ENCODE results near the gene RPL5. TPM values are rescaled to one million over a fixed set of nuclear protein-coding genes. Genes with fewer than 3 reads are reported as not detected.

RPL5 gene
- total RNA-seq = 920 and 947 TPM in 2 replicates

DNA sequence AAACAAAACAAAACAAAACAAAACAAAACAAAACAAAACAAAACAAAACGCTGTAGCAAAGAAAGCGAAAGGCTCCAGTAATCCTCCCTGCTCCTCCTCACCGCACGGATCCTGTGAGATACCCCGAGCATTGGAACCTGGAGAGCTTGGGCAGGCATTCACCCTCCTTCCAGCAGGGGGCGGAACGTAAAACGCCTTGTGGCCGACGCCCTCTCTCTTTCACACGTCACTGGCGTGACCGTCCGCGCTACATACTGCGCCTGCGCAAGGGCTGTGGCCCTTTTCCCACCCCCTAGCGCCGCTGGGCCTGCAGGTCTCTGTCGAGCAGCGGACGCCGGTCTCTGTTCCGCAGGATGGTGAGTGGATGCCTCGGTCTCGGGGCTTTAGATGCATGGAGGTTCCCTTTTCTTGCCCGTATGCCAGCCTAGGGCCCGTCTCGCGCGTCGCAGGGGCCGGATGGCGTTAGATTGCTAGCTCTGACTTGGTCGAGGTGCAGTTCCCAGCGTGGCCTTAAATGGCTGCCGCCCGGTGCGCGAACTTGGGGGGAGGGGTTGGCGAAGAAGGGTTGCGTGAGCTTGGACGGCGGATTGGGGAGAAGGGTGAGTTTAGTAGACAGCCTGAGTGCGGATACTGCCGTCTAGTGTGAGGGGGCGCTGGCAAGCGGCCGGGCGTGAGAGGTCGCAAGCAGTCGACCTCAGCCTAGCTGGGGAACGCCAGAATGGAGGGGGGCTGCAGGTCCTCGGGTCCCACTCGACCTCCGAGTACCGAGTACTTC is at the start of gene RPL5:
TSS of gene RPL5 (plus strand) at position 279 of the 775 bp plus-strand sequence. CDS start at position 354, 75 bp downstream.
- peak within 1 kb of the TSS; percentile 90 for H3K4me3 ChIP-seq (ENCODE audit: low read depth, low read length)
- TF ChIP-seq, protein P1, sequence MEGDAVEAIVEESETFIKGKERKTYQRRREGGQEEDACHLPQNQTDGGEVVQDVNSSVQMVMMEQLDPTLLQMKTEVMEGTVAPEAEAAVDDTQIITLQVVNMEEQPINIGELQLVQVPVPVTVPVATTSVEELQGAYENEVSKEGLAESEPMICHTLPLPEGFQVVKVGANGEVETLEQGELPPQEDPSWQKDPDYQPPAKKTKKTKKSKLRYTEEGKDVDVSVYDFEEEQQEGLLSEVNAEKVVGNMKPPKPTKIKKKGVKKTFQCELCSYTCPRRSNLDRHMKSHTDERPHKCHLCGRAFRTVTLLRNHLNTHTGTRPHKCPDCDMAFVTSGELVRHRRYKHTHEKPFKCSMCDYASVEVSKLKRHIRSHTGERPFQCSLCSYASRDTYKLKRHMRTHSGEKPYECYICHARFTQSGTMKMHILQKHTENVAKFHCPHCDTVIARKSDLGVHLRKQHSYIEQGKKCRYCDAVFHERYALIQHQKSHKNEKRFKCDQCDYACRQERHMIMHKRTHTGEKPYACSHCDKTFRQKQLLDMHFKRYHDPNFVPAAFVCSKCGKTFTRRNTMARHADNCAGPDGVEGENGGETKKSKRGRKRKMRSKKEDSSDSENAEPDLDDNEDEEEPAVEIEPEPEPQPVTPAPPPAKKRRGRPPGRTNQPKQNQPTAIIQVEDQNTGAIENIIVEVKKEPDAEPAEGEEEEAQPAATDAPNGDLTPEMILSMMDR (IDR thresholded peaks at IDR 0.05; ENCODE audit: insufficient read depth, low read depth, low read length) = peak; percentile 95
- DNase-seq (ENCODE audit: low read depth) = peak; percentile 98

DNA sequence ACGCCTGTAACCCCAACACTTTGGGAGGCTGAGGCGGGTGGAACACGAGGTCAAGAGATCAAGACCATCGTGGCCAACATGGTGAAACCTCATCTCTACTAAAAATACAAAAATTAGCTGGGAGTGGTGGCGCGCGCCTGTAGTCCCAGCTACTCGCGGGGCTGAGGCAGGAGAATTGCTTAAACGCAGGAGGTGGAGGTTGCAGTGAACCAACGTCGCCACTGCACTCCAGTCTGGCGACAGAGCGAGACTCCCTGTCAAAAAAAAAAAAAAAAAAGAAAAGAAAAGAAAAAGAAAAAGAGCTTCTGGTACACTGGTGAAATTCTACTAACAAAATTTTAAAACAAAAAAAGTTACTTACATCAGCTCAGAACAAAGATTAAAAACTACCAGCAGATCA is 48.3 kb upstream of the RPL5 start:
- DNase-seq (ENCODE audit: low read depth) = peak; percentile 50
- peak overlapping the region; percentile 89 for H3K4me3 ChIP-seq (ENCODE audit: low read depth, low read length)

DNA sequence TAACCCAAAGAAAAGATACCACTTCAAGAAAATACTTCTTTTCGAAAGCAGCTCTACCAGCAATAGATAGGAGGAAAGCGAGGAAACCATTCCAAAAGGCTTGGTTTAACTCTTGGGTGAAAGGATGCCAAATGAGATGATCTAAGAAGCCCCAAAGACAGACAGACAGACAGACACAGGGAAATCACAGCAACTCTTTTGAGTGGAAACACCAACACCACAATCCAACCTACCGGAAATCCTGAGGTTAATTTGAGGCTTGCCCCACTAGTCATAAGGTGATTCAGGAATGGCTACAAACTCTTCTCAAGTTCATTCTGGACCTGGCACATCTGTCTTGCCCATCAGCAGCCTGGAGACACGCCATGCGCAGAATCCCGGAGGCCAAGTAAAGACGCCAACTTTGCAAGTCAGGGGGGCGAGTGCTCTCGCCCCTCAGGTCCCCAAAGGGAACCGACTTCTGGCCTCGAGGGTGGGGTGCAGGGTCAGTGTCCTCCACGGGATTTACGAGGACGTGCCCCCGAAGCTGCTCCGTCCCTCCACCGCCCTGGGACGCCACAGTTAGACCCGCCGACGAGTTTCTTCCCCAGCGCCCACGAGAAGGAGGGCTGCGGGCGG is 47.7 kb upstream of the RPL5 start:
- DNase-seq (ENCODE audit: low read depth) = peak; percentile 61
- TF ChIP-seq, protein P1 (IDR thresholded peaks at IDR 0.05; ENCODE audit: insufficient read depth, low read depth, low read length) = no peak

DNA sequence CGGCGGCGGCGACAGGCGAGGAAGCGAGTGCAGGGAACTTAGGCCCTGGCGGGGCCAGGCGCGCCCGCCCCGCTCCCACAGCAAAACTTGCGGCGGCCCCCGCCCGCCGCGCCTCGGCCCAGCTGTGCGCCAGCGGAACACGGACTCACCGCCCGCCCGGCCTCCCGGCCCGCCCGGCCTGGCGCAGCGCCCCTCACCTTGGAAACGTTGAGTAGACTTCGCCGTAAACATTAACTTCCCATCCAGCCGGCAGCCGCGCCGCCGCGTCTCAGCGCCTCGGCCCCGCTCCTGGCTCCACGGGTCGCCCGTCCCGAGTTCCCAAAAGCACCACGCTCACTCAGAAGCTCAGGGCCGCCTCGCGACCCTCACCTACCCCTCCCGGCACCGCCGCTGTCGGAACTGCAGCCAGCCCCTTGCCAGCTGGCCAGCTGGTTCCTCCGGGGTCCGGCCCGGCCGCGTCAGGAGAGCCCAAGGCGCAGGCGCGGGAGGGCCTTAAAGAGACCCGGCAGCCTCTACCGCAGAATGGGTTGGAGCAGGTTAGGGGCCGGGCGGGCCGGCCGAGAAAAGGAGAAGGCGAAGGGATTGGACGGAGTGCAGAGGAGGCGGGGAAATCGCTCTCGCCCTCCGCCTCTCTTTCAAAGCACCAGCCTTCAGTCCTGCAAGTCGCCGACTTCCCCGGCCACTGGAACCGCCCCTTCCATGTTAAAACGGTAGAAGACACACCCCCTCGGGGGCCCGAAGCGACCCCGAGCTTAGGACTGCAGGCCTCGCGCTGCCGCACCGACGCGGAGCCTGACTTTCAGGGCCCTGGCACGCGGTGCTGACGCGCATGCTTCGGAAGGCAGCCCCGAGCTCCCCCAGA is 47.0 kb upstream of the RPL5 start, which contains the start of gene EVI5:
TSS of gene EVI5 (minus strand) at position 470 of the 862 bp plus-strand sequence. CDS start 48,562 bp downstream, outside the sequence.
- H3K4me3 ChIP-seq (ENCODE audit: low read depth, low read length) = peak within 1 kb of the TSS; percentile 89
- TF ChIP-seq, protein P1 (IDR thresholded peaks at IDR 0.05; ENCODE audit: insufficient read depth, low read depth, low read length) = no peak
- peak; percentile 98 for DNase-seq (ENCODE audit: low read depth)

More for the DNA sequence above, 47.7 kb upstream of the RPL5 start:
- H3K4me3 ChIP-seq (ENCODE audit: low read depth, low read length) = peak overlapping the region; percentile 89

DNA sequence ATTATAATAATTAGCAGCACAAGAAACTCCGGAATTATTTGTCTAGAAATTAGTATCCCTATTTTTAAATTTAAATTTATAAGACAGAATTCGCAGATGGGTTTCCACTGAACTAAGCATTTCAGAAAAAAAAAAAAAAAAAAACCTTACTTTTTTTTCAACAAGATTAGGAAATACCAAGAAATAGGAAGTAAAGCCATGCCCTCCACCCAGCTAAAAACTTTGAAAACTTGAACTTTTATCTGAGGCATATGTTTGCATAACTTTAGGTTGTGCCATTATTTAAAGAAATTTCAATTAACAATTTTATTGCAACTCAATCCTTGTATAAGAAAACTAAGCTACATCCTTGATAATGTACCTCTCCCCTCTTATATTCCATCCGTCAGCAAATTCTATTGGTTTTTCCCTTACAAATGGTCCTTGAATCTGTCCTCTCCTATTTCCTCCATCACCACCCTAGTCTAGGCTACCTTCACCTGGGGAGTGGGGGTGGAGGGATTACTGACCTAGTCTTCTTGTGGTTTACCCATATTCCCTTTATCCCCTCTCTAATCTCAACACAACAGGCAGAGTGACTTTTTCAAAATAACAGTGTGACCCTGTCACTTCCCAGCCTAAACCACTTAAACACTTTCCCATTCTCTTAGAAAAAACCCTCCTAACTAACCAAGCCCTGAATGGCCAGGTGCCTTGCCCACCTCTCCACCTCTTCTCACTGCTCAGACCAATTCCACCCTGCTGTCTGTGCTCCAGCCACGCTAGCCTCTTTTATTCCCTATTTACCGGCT is 45.5 kb upstream of the RPL5 start:
- TF ChIP-seq, protein P1 (IDR thresholded peaks at IDR 0.05; ENCODE audit: insufficient read depth, low read depth, low read length) = no peak
- no peak overlapping the region for H3K4me3 ChIP-seq (ENCODE audit: low read depth, low read length)
- no peak for DNase-seq (ENCODE audit: low read depth)

DNA sequence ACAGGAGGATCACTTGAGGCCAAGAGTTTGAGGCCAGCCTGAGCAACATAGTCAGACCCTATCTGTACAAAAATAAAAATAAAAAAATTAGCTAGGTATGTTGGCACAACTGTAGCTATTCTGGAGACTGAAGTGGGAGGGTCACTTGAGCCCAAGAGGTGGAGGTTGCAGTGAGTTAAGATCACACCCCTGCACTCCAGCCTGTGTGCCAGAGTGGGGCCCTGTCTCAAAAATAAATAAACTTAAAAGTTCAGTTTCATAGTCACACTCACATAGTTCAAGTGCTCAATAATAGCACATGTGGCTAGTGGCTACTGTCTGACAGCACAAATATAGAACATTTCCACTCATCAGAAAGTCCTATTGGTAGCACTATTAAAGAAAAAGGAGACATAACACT is 41.8 kb upstream of the RPL5 start:
- TF ChIP-seq, protein P1 (IDR thresholded peaks at IDR 0.05; ENCODE audit: insufficient read depth, low read depth, low read length) = no peak
- no peak for DNase-seq (ENCODE audit: low read depth)
- H3K4me3 ChIP-seq (ENCODE audit: low read depth, low read length) = no peak overlapping the region

Data from fibroblast of villous mesenchyme (primary cell).